IPS-NIHi7 (cell line): ENCODE data around the gene GPX7.

Source experiments
- DNase-seq: peaks from one replicate; pipeline ENCODE4 v3.0.0; 2012; ENCODE audit warnings: mixed read lengths; ENCODE audit errors: extremely low spot score

Gene GPX7

DNA sequence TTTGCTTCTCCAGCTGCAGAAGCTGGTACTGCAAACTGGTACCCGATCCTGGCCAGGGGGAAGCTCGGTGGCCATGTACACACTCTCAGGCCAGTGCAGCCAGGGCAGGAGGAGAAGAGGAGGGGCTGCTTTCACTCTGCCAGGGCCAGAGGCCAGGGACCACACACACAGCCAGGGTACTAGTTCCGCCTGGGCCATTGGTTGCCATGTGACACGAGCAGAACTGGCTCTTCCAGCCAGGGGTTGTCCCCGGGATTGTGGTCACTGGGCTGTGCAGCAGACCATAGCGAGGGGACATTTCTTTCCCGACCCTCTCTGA, 27.1 kb downstream of the GPX7 start:
- no peak for DNase-seq

DNA sequence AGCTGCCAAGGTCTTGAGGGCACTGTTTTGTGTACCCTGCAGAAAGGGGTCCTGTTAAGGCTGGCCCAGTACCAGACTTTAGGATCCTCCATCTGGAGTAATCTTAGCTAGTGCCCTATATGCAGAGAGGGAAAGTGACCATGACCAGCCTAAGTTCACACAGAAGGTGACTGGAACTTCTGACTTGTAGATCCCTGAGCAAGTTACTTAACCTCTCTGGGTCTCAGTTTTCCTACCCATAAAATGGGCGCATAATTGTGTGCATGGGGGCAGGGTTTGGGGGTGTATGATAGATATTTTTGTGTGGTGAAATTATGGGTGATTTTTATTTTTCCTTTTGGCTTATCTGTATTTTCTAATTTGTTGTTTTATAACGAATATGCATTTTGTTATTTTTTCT, 27.5 kb downstream of the GPX7 start:
- no peak for DNase-seq

DNA sequence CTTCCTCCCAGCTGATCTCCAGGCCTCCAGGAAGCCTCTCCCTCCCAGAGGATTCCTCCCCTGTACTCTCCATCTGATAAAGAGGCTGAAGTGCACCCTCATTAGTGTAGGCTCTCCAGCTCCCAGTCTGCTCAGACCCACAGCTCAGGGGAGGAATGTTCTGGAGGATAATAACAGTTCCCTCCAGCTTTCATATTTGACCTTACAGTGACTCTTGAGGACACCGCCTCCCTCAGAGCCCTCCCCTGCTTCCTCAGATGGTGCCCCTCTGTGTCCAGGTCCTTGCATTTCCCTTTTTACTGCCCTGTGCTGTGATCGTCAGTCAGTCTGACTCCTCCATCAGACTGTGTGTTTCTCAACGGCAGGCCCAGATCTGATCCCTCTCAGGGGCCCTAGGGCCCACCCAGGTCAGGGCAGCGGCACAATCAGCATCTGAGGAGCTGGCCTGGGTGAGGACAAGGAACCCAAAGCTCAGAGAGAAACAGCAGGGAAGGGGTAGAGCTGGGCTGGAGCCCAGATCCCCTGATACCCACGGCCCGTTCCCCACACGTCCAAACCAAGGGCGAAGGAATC, 29.7 kb downstream of the GPX7 start:
- no peak for DNase-seq

DNA sequence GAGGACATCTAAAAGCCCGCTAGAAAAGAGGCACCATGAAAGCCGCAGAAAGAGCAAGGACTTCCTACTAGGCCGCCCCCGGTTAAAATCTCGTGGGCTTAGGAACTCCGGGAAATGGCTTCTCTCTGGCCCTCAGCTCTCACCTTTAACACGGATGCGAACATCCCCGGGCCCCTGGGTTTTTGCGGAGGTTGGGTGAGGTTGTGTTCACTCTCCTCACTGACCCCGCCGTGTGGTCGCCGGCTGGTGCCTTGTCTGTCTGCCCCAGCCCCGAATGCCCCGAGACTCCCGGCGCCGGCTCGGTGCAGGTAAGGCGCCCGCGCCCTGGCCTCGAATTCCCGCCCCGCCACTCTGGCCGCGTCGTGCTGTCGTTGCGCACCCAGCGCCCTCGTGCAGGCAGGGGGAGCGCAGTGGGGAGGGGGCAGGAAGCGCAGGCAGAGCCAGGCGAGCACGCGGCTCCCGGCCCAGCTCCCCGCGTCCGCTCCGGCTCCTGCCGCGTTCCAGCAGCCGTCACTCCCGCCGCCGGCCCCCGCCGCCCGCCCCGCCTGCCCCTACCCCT, 30.6 kb downstream of the GPX7 start, which contains the start of gene SHISAL2A:
SHISAL2A (plus strand) TSS at position 437 of the 559 bp plus-strand sequence. CDS start 326 bp downstream, outside the sequence.
- DNase-seq, result peak; percentile 70

DNA sequence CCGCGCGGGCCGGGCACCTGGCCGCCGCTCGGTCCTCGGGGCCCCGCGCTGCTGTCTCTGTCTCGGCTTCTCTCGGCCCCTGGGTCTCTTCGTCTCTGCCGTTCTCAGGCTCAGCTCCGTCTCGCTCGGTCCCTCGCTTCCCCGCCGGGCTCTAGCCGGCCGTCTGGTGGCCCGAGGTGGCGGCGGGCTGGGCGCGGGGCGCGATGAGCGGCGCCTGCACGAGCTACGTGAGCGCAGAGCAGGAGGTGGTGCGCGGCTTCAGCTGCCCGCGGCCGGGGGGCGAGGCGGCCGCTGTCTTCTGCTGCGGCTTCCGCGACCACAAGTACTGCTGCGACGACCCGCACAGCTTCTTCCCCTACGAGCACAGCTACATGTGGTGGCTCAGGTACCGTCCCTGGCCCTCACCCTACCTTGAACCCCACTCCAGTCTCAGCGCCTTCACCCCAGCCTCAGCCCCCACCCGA, 31.2 kb downstream of the GPX7 start:
- DNase-seq, result peak; percentile 51

DNA sequence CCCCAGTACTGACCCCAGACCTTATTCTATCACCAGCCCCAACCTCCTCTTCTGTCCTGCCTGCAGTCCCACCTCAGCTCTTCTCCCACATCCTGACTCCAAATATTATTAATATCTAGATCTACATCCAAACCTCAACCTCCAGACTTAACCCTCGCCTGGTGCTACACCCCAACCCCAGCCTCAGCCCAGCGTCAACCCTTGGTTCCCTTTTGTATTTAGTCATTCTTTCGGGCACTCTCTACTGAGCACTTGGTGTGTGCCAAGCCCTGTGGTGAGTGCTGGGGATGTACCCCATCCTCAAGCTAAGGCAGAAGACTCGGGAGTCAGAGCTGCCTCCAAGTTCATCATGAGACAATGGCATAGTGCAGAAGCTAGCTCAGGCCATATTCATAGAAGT, 31.9 kb downstream of the GPX7 start:
- DNase-seq, result no peak

DNA sequence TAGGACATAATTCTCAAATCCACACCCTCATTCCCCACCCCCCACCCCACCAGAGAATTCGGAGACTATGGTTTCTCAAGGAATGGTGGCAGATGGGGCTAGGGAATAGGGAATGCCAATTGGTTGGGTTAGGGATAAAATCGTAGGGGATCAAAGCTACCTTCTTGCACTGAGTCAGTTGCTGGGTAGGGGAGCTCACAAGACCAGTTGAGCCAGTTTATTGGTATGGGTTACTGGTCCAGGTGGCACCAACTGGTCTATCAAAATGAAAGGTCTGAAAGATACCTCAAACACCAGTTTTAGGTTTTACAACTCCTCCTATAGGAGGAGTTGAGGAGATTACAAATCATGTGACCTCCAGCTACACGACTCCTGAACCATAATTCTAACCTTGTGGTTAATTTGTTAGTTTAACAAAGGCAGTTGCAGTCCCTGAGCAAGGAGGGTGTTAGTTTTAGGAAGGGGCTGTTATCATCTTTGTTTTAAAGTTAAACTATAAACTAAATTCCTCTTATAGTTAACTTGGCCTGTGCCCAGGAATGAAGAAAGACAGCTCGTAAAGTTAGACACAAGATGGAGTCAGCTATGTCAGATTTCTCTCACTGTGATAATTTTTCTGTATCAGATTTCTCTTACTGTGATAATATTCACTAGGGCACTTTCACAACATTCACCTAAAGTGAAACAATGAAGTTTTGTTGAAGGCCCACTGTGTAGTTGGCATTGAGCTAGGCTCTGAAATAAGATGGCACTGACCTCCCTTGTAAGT, 33.3 kb downstream of the GPX7 start:
- DNase-seq, result no peak

DNA sequence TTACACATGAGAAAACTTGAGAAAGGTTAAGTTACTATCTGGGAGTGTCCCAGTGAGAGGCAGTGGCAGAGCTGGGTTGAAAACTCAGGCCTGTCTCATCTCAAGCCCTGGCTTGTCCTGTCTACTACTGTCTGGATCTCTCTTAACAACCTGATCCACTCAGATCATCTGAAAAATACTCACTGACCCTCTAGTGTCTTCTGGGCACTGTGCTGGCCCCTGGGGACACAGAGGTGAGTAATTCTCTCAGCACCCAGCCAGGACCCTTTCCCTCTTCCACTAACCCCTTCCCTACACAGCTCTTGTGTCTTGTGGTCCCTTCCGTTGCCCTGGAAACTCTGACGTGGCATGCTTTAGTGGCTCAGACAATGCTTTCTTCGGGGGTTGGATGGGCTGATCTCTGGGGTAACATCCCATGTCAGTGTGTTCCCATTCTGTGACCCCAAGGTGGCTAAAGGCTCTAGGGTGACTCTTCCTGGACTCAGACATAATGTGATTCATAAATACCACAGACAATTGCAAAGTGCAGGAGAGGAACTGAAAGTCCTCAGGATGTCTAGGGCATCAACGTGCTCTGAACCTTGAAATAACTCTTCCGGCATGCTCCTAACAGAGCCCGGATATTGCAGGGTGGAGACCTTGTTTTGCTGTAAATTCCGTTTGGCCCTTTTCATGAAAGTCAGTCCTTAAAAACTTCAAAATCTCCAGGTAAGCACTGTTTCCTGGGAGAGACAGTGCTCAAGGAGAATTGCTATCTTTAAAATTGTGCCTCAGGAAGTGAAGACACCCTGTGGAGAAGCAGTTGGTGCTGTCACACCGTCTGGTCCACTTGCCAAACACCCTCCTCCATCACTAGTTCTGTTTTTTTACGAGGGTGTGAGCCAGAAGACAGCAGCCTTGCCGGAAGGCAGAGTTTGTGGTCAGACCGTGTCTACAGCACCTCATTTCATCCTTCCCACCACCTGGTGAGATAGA, 34.8 kb downstream of the GPX7 start:
- DNase-seq, result no peak

DNA sequence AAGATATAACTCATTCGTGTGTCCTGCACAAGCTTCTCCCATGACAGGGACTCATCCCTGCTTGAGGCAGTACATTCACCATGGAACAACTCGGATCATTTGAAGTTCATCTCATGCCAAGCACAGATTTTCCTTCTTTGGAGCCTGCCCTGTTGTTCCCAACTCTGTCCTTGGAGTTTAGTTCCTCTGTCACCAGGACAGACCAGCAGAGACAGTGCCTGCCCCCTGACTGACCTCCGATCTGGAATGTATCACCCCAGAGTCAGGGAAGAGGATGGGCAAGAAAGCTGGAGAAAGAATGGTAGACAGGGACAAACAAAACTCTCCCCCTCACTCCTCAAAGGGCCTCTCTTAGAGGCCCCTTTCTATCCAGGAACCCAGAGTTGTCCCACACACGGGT, 35.8 kb downstream of the GPX7 start:
- no peak for DNase-seq

DNA sequence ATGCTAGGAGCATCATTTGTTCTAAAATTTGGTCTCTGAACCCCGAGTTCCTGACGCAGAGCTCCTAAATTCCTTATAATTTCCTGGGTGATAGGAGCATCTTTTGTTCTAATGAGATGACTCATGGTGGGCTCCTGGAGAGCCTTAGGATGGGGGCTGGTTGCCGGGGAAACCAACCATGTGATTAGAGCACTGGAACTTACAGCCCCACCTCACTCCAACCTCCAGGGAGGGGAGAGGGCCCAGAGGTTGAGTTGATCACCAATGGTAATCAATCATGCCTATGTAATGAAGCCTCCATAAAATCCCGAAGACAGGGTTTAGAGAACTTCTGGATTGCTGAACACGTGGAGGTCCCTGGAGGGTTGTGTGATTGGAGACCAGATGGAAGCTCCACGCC, 38.5 kb downstream of the GPX7 start:
- DNase-seq, result no peak

DNA sequence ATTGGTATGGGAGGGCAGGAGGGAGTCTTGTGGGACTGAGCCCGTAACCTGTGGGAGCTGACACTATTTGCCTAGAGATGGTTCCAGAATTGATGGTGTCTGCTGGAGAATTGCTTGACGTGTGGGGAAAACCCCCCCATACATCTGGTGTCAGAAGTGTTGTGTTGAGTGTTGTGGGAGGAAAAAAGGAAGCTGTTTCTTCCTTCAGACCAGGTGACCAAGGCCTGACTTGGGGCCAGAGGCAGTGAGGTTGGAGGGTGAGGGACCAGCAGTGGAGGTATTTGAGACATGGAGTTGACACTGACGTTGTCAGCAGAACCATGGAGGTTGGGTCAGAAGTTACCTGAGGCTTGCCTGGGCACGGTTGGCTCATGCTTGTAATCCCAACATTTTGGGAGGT, 39.1 kb downstream of the GPX7 start:
- no peak for DNase-seq

DNA sequence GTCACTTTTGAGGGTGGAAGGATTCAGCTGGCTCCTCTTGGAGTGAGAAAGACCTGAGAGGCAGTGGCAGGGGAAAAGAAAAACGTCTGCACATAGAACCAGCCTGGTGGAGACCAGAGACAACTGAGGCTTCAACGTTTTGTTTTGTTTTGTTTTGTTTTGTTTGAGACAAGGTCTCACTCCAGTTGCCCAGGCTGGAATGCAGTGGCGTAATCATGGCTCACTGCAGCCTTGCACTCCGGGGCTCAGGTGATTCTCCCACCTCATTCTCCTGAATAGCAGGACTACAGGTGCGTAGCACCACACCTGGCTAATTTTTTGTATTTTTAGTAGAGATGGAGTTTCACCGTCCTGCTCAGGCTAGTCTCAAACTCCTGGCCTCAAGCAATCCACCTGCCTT, 43.1 kb downstream of the GPX7 start:
- no peak for DNase-seq

DNA sequence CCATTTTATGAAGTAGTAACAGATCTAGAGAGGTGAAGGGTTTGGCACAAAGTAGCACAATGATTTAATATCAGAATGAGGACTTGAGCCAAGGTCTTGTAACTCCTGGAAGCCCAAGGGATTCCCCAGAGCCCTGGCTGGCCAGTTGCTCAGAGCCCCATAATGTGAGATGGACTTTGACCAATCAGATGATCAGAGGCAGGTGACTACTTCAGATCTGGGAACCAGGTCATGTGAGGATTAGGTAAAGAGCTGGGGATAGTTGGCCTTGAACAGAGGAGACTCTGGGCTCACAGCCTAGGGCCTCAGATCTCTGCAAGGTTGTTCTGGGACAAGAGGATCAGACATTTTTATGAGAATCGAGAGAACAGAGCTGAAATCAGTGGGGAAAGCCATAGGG, 49.7 kb downstream of the GPX7 start:
- DNase-seq, result no peak

DNA sequence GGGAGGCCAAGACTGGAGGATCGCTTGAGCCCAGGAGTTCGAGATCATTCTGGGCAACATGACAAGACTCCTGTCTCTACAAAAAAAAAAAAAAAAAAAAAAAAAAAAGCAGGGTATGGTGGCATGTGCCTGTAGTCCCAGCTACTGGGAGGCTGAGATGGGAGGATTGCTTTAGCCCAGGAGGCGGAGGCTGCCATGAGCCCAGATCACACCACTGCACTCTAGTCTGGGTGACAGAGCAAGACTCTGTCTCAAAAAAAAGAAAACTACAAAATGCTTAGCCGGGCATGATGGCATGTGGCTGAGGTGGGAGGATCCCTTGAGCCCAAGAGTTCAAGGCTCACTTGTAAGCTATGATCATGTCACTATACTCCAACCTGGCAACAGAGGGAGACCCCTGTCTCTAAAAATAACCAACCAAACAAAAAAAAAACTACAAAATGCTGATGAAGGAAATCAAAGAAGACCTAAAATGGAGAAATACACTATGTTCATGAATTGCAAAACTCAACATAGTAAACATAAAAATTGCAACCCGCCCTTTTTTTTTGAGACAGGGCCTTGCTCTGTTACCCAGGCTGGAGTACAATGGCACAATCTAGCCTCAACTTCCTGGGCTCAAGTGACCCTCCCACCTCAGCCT, 51.2 kb downstream of the GPX7 start:
- no peak for DNase-seq

DNA sequence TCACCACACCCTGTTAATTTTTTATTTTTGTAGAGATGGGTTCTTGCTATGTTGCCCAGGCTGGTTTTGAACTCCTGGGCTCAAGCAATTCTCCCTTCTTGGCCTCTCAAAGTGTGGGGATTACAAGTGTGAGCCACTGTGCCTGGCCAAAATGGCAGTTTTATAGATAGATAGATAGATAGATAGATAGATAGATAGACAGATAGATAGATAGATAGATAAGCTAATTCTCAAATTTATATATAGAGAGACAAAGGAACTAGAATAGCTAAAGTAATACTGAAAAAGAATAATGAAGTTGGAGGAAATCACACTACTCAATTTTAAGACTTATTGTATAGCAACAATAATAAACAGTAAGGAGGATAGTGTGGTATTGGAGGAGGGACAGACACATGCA, 51.9 kb downstream of the GPX7 start:
- DNase-seq, result no peak

DNA sequence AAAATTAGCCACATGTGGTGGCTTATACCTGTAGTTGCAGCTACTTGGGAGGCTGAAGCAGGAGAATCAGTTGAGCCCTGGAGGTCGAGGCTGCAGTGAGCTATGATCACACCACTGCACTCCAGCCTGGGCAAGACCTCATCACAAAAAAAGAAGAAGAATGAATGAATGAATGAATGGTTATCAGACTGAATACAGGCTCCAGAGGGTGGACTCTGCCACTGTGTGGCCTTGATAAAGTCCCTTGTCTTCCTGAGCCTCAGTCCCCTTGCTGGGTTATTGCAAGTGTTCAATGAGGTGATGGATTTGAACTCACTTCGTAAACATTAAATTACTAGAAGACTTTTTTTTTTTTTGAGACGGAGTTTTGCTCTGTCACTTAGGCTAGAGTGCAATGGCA, 55.5 kb downstream of the GPX7 start:
- no peak for DNase-seq
